CD4-positive, CD25-positive, alpha-beta regulatory T cell (primary cell): ENCODE results near the gene MAP3K14. TPM values are rescaled to one million over a fixed set of nuclear protein-coding genes. Genes with fewer than 3 reads are reported as not detected.

Source experiments
- ATAC-seq, 2 donors: fragments of 150-1000 bp; cut with Tn5 transposase; one replicate each; pipeline ENCODE4 v1.10.0; 2021; ENCODE audit warnings: low read depth in 2 of 2, moderate number of reproducible peaks in 2 of 2, moderate library complexity in 1 of 2
- DNase-seq, 3 donors: peaks; one replicate each; pipeline versions ENCODE4 v3.0.0 to v3.0.0-alpha.2; 2012 to 2022; ENCODE audit warnings: mixed read lengths in 1 of 3
- H3K27ac ChIP-seq: one replicate; pipeline ENCODE4 v1.7.0; 2013; ENCODE audit warnings: mild to moderate bottlenecking, low read length; ENCODE audit not compliant: insufficient read depth, poor library complexity, severe bottlenecking
- H3K27me3 ChIP-seq: one replicate; pipeline ENCODE4 v1.7.0; 2013; ENCODE audit warnings: low read length; ENCODE audit not compliant: control insufficient read depth, insufficient read depth
- H3K36me3 ChIP-seq: one replicate; pipeline ENCODE4 v1.7.0; 2013; ENCODE audit warnings: mild to moderate bottlenecking, low read length, moderate library complexity; ENCODE audit not compliant: control insufficient read depth, insufficient read depth
- H3K4me1 ChIP-seq: 2 replicates; pipeline ENCODE4 v1.7.0; 2013; ENCODE audit warnings: mild to moderate bottlenecking, low read length; ENCODE audit not compliant: insufficient read depth, control insufficient read depth, poor library complexity, severe bottlenecking
- H3K4me3 ChIP-seq: one replicate; pipeline ENCODE4 v1.7.0; 2013; ENCODE audit warnings: low read depth, mild to moderate bottlenecking, low read length, moderate library complexity
- H3K9me3 ChIP-seq, 2 experiments: 1 replicate in 1 of 2; 2 replicates in 1 of 2; pipeline ENCODE4 v1.7.0; 2013; ENCODE audit warnings: low read length in 2 of 2, mild to moderate bottlenecking in 1 of 2, moderate library complexity in 1 of 2; ENCODE audit not compliant: control insufficient read depth in 2 of 2
- H3K27ac Mint-ChIP-seq, 3 donors: one replicate each; pipeline ENCODE4 v1.8.0; 2020 to 2022; ENCODE audit warnings: mild to moderate bottlenecking in 3 of 3, mixed read lengths in 3 of 3, moderate library complexity in 2 of 3
- H3K27me3 Mint-ChIP-seq: one replicate; pipeline ENCODE4 v1.8.0; 2022; ENCODE audit warnings: mild to moderate bottlenecking, mixed read lengths
- H3K36me3 Mint-ChIP-seq: one replicate; pipeline ENCODE4 v1.8.0; 2020; ENCODE audit warnings: mixed read lengths
- H3K4me1 Mint-ChIP-seq, 4 donors: one replicate each; pipeline ENCODE4 v1.8.0; 2020 to 2022; ENCODE audit warnings: mixed read lengths in 4 of 4, mild to moderate bottlenecking in 1 of 4
- H3K4me3 Mint-ChIP-seq, 4 donors: one replicate each; pipeline ENCODE4 v1.8.0; 2020 to 2022; ENCODE audit warnings: mild to moderate bottlenecking in 4 of 4, mixed read lengths in 4 of 4, moderate library complexity in 3 of 4
- H3K9me3 Mint-ChIP-seq, 7 donors: one replicate each; pipeline ENCODE4 v1.8.0; 2020 to 2022; ENCODE audit warnings: mixed read lengths in 7 of 7, mild to moderate bottlenecking in 3 of 7, moderate library complexity in 2 of 7
- polyA plus RNA-seq, 4 donors: library from polyadenylated mRNA; unstranded; fragments of 300-500 nt; fragmentation: Illumina TruSeq; gene quantifications; one replicate each; pipeline ENCODE4 v1.2.3, GENCODE V29; 2021
- total RNA-seq: library from RNA; stranded (reverse); gene quantifications from one replicate; pipeline ENCODE4 v1.2.3, GENCODE V29; 2022

Gene MAP3K14
- total and polyA plus RNA-seq, 5 donors from 2014 or later = 5.9 to 61.3 (median 7.2) TPM

DNA sequence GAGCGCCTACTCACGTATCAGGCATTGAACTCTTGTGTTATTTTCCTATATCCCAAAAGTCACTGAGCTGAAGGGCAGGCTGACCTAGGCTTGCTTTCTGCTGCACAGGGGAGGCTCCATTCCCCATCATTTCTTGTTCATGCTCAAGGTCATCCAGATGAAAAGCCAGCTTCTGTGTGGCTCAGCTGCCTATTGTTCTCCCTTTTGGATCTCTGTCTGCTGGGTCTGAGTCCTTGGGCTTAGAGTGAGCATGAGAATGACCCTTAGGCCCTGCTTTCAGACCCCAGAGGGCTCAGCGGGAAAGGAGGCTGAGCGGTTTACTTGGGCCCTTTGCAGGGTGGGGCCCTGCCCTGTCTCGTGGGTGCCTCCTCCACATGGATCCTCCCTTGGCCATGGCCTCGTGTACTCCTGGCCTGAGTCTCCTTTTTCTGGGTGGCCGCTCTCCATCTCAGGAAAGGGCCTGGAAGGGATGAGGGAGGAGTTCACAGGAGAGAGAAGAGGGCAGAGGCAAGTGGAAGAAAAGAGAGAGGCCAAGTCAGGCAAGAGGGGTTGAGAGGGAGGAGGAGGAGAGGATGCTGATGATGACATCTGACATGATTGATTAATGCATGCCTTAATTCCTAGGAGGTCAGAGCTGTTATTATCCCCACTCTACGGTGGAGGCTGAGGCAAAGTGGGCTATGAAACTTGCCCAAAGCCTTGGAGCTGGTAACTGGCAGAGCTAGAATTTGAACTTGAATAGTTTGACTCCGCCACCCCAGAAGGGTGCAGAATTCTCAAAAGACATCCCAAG is 19.8 kb upstream of the MAP3K14 start:
- Mint-ChIP-seq H3K36me3 (no peaks in the 10 kb centered on the region), H3K9me3 (no peaks in the 10 kb centered on the region), H3K4me3 (no peak overlapping the region), H3K4me1 (peaks cover 0 to 5% (median 0%) of the 10 kb centered on the region in 4 donors), H3K27ac (no peak overlapping the region), H3K27me3 (no peaks in the 10 kb centered on the region)
- H3K36me3 ChIP-seq = no peaks in the 10 kb centered on the region
- no peak overlapping the region for H3K27ac ChIP-seq
- no peaks in the 10 kb centered on the region for H3K27me3 ChIP-seq
- H3K4me1 ChIP-seq = no peaks in the 10 kb centered on the region
- ATAC-seq = no peak
- no peaks in the 10 kb centered on the region for H3K9me3 ChIP-seq
- no peak for DNase-seq
- H3K4me3 ChIP-seq = no peak overlapping the region

- no peak overlapping the region for H3K27ac ChIP-seq
- no peak for ATAC-seq
- no peaks in the 10 kb centered on the region for H3K9me3 Mint-ChIP-seq
- no peaks in the 10 kb centered on the region for H3K4me1 ChIP-seq
- no peaks in the 10 kb centered on the region for H3K9me3 ChIP-seq
- no peaks in the 10 kb centered on the region for H3K27me3 Mint-ChIP-seq
- no peak overlapping the region for H3K27ac Mint-ChIP-seq
- DNase-seq = no peak
- H3K4me3 ChIP-seq = no peak overlapping the region
- H3K4me3 Mint-ChIP-seq = no peak overlapping the region
- no peaks in the 10 kb centered on the region for H3K36me3 ChIP-seq
- H3K36me3 Mint-ChIP-seq = no peaks in the 10 kb centered on the region
- peaks cover 0 to 5% (median 0%) of the 10 kb centered on the region in 4 donors for H3K4me1 Mint-ChIP-seq
- no peaks in the 10 kb centered on the region for H3K27me3 ChIP-seq
These were observed 18.9 kb upstream of the MAP3K14 start for GRCh38 chr17:45335721-45336120.

- Histone ChIP-seq H3K4me1 (no peaks in the 10 kb centered on the region), H3K36me3 (no peaks in the 10 kb centered on the region), H3K4me3 (no peak overlapping the region), H3K9me3 (no peaks in the 10 kb centered on the region), H3K27me3 (no peaks in the 10 kb centered on the region), H3K27ac (no peak overlapping the region)
- no peaks in the 10 kb centered on the region for H3K27me3 Mint-ChIP-seq
- H3K4me1 Mint-ChIP-seq = peaks cover 0 to 5% (median 0%) of the 10 kb centered on the region in 4 donors
- H3K27ac Mint-ChIP-seq = peak overlapping the region in 1 of 3 donors; percentile 20
- H3K36me3 Mint-ChIP-seq = no peaks in the 10 kb centered on the region
- ATAC-seq (no peak), DNase-seq (no peak)
- no peak overlapping the region for H3K4me3 Mint-ChIP-seq
- no peaks in the 10 kb centered on the region for H3K9me3 Mint-ChIP-seq
These were observed 18.2 kb upstream of the MAP3K14 start for GRCh38 chr17:45334701-45335677.

DNA sequence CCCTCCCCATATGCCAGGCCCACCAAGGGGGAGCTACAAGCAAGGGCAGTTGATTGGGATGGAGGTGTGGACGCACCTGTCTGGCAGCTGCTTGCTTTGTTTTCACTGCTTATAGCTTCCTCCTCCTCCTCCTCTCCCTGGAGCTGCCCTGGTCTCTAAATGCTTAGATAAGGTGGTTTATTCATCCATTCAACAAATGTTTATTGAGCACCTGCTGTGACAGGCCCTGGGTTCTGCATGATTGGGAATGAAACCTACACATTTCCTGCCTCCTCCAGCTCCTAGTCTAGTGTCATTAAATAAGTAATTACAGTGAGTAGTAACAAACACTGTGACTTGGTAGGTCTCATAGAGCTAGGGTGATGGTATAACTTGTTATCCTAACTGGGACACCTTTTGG is 17.4 kb upstream of the MAP3K14 start:
- H3K4me3 Mint-ChIP-seq = no peak overlapping the region
- H3K9me3 ChIP-seq = no peaks in the 10 kb centered on the region
- no peaks in the 10 kb centered on the region for H3K9me3 Mint-ChIP-seq
- H3K27me3 ChIP-seq = no peaks in the 10 kb centered on the region
- H3K4me3 ChIP-seq = no peak overlapping the region
- no peaks in the 10 kb centered on the region for H3K27me3 Mint-ChIP-seq
- ATAC-seq (no peak), DNase-seq (no peak)
- peaks cover 0 to 5% (median 0%) of the 10 kb centered on the region in 4 donors for H3K4me1 Mint-ChIP-seq
- H3K4me1 ChIP-seq = no peaks in the 10 kb centered on the region
- H3K27ac ChIP-seq = no peak overlapping the region
- H3K36me3 Mint-ChIP-seq = no peaks in the 10 kb centered on the region
- H3K27ac Mint-ChIP-seq = no peak overlapping the region
- no peaks in the 10 kb centered on the region for H3K36me3 ChIP-seq

- Mint-ChIP-seq H3K27ac (no peak overlapping the region), H3K4me3 (no peak overlapping the region), H3K36me3 (no peaks in the 10 kb centered on the region), H3K4me1 (peaks cover 0 to 5% (median 0%) of the 10 kb centered on the region in 4 donors), H3K27me3 (no peaks in the 10 kb centered on the region), H3K9me3 (no peaks in the 10 kb centered on the region)
- Histone ChIP-seq H3K27ac (no peak overlapping the region), H3K36me3 (no peaks in the 10 kb centered on the region), H3K4me3 (no peak overlapping the region), H3K27me3 (no peaks in the 10 kb centered on the region), H3K4me1 (no peaks in the 10 kb centered on the region), H3K9me3 (no peaks in the 10 kb centered on the region)
- no peak for DNase-seq
- no peak for ATAC-seq
These were observed 16.9 kb upstream of the MAP3K14 start for GRCh38 chr17:45333702-45334092.

- peak in 1 of 3 donors; percentile 41 for DNase-seq
- Histone ChIP-seq H3K36me3 (no peaks in the 10 kb centered on the region), H3K4me1 (no peaks in the 10 kb centered on the region), H3K27ac (no peak overlapping the region), H3K4me3 (no peak overlapping the region), H3K27me3 (no peaks in the 10 kb centered on the region), H3K9me3 (no peaks in the 10 kb centered on the region)
- Mint-ChIP-seq H3K27ac (no peak overlapping the region), H3K27me3 (no peaks in the 10 kb centered on the region), H3K36me3 (no peaks in the 10 kb centered on the region), H3K4me3 (no peak overlapping the region), H3K4me1 (peaks cover 0 to 5% (median 0%) of the 10 kb centered on the region in 4 donors), H3K9me3 (no peaks in the 10 kb centered on the region)
- peak; percentile 25 to 55 for ATAC-seq
These were observed 16.3 kb upstream of the MAP3K14 start for GRCh38 chr17:45332989-45333701.

- ATAC-seq = no peak
- Mint-ChIP-seq H3K4me3 (no peak overlapping the region), H3K36me3 (no peaks in the 10 kb centered on the region), H3K27me3 (peaks cover 3% of the 10 kb centered on the region), H3K9me3 (no peaks in the 10 kb centered on the region), H3K4me1 (peaks cover 0 to 5% (median 0%) of the 10 kb centered on the region in 4 donors), H3K27ac (no peak overlapping the region)
- H3K9me3 ChIP-seq = no peaks in the 10 kb centered on the region
- H3K36me3 ChIP-seq = no peaks in the 10 kb centered on the region
- no peak for DNase-seq
- no peak overlapping the region for H3K4me3 ChIP-seq
- H3K27me3 ChIP-seq = no peaks in the 10 kb centered on the region
- H3K27ac ChIP-seq = no peak overlapping the region
- H3K4me1 ChIP-seq = no peaks in the 10 kb centered on the region
These were observed 15.7 kb upstream of the MAP3K14 start for GRCh38 chr17:45332505-45332904.
